SK-N-MC (cell line): ENCODE results near the gene SLAMF8.

Experiments
- DNase-seq: peaks from one replicate; pipeline ENCODE4 v3.0.0-alpha.2; 2011; ENCODE audit warnings: low read depth, low spot score
- H3K27ac ChIP-seq: fragments of 200-600 bp; sonication (generic); 2 replicates; pipeline ENCODE4 v1.5.1; 2016; ENCODE audit warnings: mixed run types
- H3K36me3 ChIP-seq: fragments of 200-600 bp; sonication (generic); 2 replicates; pipeline ENCODE4 v1.6.1; 2017; ENCODE audit warnings: antibody characterized with exemption, low read length, mixed read lengths; ENCODE audit not compliant: insufficient read depth
- H3K4me3 ChIP-seq: fragments of 200-600 bp; sonication (generic); 2 replicates; pipeline ENCODE4 v1.5.1; 2016
- H3K9ac ChIP-seq: fragments of 200-600 bp; sonication (generic); 2 replicates; pipeline ENCODE4 v1.8.0; 2017; ENCODE audit warnings: mixed run types, mixed read lengths; ENCODE audit not compliant: insufficient read length
- H3K9me3 ChIP-seq: fragments of 200-600 bp; sonication (generic); 2 replicates; pipeline ENCODE4 v1.6.1; 2017; ENCODE audit warnings: low read depth, mild to moderate bottlenecking, antibody characterized with exemption, low read length, moderate library complexity, mixed read lengths
- EZH2 ChIP-seq: fragments of 200-600 bp; sonication (generic); IDR thresholded peaks from one replicate; pipeline ENCODE4 v1.6.1; 2017; ENCODE audit warnings: antibody characterized with exemption
- FOXP2 ChIP-seq: optimal IDR thresholded peaks from 2 replicates; pipeline ENCODE3; 2011; ENCODE audit warnings: mild to moderate bottlenecking, moderate library complexity; ENCODE audit not compliant: insufficient read depth; ENCODE audit errors: extremely low read length, control extremely low read depth
- POLR2AphosphoS5 ChIP-seq: IDR thresholded peaks from 2 replicates; pipeline ENCODE4 v1.6.1; 2012; ENCODE audit warnings: mild to moderate bottlenecking, low read depth, low read length, borderline replicate concordance

Gene SLAMF8

DNA sequence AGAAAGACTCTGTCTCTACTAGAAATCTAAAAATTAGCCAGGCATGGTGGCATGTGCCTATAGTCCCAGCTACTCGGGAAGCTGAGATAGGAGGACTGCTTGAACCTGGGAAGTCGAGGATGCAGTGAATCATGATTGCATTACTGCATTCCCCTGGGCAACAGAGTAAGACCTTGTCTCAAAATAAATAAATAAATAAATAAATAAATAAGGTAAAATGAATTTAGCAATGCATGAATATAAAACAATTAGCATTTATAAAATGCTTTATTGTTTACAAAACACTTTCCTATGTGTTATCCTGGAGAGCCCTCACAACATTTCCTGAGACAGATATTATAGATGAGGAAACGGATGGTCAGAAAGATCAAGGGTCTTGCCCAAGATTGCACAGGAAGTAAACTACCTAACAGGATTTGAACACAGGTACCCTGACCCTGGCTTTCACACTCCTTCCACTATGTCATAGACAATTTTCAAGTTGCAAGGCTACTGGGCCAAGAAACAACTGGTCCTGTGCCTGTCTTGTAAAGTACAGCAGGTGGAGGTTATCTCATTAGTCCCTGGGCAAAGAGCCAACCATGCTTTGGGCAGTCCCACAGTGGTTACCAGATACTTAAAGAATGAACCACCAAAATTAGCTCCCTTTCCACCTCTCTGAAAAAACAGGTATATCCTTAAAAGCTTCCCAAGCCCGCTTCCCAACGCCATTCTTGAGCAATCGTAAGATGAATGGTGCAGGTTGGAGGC is 51.2 kb downstream of the SLAMF8 start:
- TF ChIP-seq FOXP2 (no peak), EZH2 (no peak), POLR2AphosphoS5 (no peak)
- no peak for DNase-seq
- no peak overlapping the region for H3K9ac ChIP-seq
- H3K9me3 ChIP-seq, result no peaks in the 10 kb centered on the region
- H3K36me3 ChIP-seq, result no peaks in the 10 kb centered on the region
- no peak overlapping the region for H3K27ac ChIP-seq
- no peak overlapping the region for H3K4me3 ChIP-seq

DNA sequence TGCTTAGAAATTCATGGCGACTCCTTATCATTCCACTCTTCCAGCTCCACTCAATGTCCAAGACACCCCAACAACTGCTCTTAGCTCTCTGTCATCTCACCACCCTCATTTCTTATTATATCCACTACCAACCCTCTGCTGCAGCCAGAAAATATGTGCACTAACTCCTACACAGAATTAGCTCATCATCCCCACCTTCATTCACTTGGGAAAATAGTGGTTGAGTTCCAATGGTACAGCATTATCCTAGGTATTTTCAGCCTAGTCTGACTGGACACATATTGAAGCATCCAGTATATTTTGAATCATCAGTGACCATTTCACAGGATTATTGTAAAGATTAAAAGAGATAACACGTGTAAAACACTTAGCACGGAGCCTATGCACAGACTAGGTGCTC is 52.5 kb downstream of the SLAMF8 start:
- no peak overlapping the region for H3K27ac ChIP-seq

DNA sequence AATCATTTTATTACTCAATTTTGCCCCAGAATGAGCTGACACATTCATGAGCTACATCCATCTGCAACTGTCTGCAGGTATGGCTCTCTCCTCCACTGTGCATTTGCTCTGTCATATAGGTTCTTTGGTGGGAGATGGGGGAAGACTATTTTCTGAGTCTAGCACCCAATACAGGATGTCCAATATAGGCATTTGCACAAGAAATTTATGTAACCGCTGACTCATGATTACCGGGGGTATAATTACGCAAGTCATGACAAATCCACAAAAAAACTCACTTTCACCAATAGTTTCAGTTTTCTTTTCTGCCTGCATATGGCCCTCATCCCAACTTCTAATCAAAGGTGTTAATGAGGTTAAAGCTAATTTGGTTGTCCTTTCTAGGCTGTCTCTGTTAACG is 53.3 kb downstream of the SLAMF8 start:
- Histone ChIP-seq H3K27ac (no peak overlapping the region), H3K9ac (no peak overlapping the region), H3K9me3 (no peaks in the 10 kb centered on the region), H3K4me3 (no peak overlapping the region), H3K36me3 (no peaks in the 10 kb centered on the region)
- DNase-seq, result no peak
- TF ChIP-seq EZH2 (no peak), POLR2AphosphoS5 (no peak)

More for the DNA sequence above, 52.5 kb downstream of the SLAMF8 start:
- H3K9me3 ChIP-seq, result no peaks in the 10 kb centered on the region
- no peak overlapping the region for H3K4me3 ChIP-seq
- H3K9ac ChIP-seq, result no peak overlapping the region
- no peak for TF ChIP-seq FOXP2
- DNase-seq, result no peak
- no peaks in the 10 kb centered on the region for H3K36me3 ChIP-seq

DNA sequence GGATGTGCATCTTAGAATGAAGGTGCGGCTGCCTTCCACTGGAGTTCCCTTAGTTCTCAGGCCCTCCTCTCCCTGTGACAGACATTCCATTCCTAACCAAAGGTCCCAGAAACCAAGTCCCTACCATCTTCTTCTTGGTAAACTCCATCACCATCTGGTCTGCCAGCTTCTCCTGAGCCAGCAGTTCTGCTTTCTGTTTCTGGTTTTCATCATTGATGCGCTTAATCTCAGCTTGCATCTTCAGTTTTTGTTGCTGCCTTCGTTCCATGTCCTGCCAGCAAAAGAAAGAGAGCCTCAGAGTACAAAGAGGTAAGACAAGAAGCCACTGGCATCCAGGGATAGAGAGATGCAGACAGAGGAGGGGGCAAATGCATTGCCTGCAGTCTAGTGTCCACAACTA is 53.8 kb downstream of the SLAMF8 start:
- no peak for TF ChIP-seq POLR2AphosphoS5
- TF ChIP-seq FOXP2, result no peak
- no peak for TF ChIP-seq EZH2
- H3K36me3 ChIP-seq, result no peaks in the 10 kb centered on the region
- no peak overlapping the region for H3K9ac ChIP-seq
- H3K9me3 ChIP-seq, result no peaks in the 10 kb centered on the region
- no peak overlapping the region for H3K27ac ChIP-seq
- DNase-seq, result no peak
- H3K4me3 ChIP-seq, result no peak overlapping the region

GRCh38 chr1:159881622-159882526 is 55.2 kb downstream of the SLAMF8 start:
- no peak for DNase-seq
- TF ChIP-seq EZH2 (no peak), POLR2AphosphoS5 (no peak), FOXP2 (no peak)
- H3K9ac ChIP-seq, result no peak overlapping the region
- H3K36me3 ChIP-seq, result no peaks in the 10 kb centered on the region
- no peak overlapping the region for H3K4me3 ChIP-seq
- no peaks in the 10 kb centered on the region for H3K9me3 ChIP-seq
- no peak overlapping the region for H3K27ac ChIP-seq

DNA sequence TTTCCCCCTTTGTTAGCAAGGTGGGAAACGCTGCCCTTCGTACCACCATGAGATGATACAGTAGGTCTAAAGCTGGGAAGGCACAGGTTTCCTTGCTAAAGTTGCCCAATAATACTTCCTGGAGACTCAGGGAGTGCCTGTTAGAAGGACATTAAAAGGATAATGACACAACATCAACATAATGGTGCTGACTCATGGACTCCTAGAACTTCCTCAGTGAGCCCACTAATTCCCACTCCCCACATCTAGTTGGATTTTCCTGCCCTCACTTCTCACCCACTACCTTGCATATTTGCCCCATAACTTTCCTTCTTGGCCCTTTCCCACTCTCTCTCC is 55.8 kb downstream of the SLAMF8 start:
- no peak overlapping the region for H3K27ac ChIP-seq
- TF ChIP-seq POLR2AphosphoS5 (no peak), EZH2 (no peak), FOXP2 (no peak)
- H3K4me3 ChIP-seq, result no peak overlapping the region
- H3K9me3 ChIP-seq, result no peaks in the 10 kb centered on the region
- no peak for DNase-seq
- no peak overlapping the region for H3K9ac ChIP-seq
- H3K36me3 ChIP-seq, result no peaks in the 10 kb centered on the region

DNA sequence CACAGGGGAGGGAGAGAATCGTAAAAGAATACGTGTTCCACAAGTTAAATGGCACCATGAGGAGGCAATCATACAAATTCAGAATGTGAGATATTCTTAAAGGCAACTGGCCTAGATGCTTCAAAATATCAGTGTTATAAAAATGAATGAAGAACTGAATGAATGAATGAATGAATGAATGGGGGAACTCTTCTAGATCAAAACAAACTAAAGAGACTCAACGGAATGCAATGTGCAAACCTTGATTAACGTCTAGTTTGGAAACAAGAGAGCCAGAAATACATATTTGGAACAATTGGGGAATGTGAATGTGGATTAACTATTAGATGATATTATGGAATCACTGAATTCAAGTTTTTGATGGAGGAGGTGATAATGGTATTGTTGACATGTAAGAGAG is 56.5 kb downstream of the SLAMF8 start:
- Histone ChIP-seq H3K9ac (no peak overlapping the region), H3K27ac (no peak overlapping the region), H3K9me3 (no peaks in the 10 kb centered on the region), H3K4me3 (no peak overlapping the region), H3K36me3 (no peaks in the 10 kb centered on the region)
- TF ChIP-seq FOXP2 (no peak), POLR2AphosphoS5 (no peak), EZH2 (no peak)
- DNase-seq, result no peak

- H3K9ac ChIP-seq, result no peak overlapping the region
- DNase-seq, result no peak
- TF ChIP-seq POLR2AphosphoS5 (no peak), EZH2 (no peak), FOXP2 (no peak)
These were observed 57.6 kb downstream of the SLAMF8 start for GRCh38 chr1:159884296-159884695.

More at GRCh38 chr1:159884296-159884695, 57.6 kb downstream of the SLAMF8 start:
- Histone ChIP-seq H3K9me3 (no peaks in the 10 kb centered on the region), H3K4me3 (no peak overlapping the region), H3K27ac (no peak overlapping the region), H3K36me3 (no peaks in the 10 kb centered on the region)
